Choroid plexus epithelial cell (primary cell): ENCODE results near the gene PPM1H.
A peak's percentile ranks its signal among the peaks of the same experiment; 100 is the strongest.

Experiments
- DNase-seq: peaks from one replicate; pipeline ENCODE4 v3.0.0-alpha.2; 2010; ENCODE audit warnings: low read depth
- H3K4me3 ChIP-seq: 2 replicates; pipeline ENCODE4 v1.5.1; 2011; ENCODE audit warnings: low read depth, mild to moderate bottlenecking, control low read depth, low read length, moderate library complexity
- TF ChIP-seq, protein P1 (sequence below): conservative IDR thresholded peaks from 2 replicates; pipeline ENCODE4 v1.5.1; 2011; ENCODE audit warnings: low read depth, mild to moderate bottlenecking, control low read depth, inconsistent platforms, low read length, moderate library complexity

PPM1H gene

DNA sequence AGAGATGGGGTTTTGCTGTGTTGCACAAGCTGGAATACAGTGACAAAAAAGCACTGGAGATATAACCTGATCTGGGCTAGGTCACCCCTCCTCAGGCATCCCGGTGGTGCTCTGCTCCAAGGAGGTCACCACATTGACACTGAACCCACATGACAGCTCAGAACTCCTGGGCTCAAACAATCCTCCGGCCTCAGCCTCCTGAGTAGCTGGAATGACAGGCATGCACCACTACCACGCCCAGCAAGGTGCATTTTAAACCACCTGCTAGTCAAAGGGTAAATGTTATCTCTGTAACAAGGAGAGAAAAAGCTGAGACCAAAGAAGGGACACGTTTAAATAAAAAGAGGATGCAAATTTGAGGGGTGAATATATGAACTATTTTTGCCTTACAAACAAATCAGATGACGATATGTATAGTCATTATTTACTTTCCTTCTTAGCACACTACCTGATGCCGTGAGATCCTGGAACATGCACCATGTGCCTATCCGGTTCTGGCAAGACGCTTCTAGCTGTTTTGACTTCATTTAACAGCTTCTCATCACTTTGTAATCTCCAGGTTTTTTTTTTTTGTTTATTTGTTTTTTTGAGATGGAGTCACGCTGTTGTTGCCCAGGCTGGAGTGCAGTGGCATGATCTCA lies 135.1 kb downstream of the PPM1H start:
- TF ChIP-seq, protein P1, sequence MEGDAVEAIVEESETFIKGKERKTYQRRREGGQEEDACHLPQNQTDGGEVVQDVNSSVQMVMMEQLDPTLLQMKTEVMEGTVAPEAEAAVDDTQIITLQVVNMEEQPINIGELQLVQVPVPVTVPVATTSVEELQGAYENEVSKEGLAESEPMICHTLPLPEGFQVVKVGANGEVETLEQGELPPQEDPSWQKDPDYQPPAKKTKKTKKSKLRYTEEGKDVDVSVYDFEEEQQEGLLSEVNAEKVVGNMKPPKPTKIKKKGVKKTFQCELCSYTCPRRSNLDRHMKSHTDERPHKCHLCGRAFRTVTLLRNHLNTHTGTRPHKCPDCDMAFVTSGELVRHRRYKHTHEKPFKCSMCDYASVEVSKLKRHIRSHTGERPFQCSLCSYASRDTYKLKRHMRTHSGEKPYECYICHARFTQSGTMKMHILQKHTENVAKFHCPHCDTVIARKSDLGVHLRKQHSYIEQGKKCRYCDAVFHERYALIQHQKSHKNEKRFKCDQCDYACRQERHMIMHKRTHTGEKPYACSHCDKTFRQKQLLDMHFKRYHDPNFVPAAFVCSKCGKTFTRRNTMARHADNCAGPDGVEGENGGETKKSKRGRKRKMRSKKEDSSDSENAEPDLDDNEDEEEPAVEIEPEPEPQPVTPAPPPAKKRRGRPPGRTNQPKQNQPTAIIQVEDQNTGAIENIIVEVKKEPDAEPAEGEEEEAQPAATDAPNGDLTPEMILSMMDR = no peak
- DNase-seq = no peak
- H3K4me3 ChIP-seq = no peak overlapping the region

DNA sequence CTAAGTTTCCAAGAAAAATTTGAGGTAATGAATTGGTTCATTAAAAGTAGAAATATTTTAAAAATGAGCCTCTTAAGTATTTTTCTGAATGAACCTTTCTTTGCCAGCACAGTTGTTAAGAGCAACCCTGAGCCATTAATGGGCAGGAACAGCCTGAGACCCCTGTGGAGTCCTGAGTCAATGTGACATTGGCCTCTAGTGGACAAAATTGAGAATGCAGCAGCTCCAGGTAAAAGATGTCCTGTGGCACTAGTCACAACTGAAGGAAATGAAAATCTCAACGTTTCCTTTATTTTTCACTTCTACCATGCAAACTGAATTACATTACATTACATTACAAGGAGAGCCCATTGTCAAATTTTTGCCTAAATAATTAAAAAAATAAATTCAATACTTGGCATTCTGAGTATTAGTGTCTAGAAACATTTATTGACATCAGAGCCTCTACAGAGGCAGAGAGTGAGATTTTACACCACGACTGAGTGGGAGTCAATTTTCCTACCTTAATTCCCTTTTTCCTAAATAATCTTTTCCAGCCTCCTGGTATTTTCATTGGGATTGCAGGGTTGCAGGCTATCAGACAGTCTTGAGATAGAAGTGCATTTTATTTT lies 135.7 kb downstream of the PPM1H start:
- DNase-seq = peak; percentile 89
- TF ChIP-seq, protein P1 = peak; percentile 98
- H3K4me3 ChIP-seq = no peak overlapping the region

DNA sequence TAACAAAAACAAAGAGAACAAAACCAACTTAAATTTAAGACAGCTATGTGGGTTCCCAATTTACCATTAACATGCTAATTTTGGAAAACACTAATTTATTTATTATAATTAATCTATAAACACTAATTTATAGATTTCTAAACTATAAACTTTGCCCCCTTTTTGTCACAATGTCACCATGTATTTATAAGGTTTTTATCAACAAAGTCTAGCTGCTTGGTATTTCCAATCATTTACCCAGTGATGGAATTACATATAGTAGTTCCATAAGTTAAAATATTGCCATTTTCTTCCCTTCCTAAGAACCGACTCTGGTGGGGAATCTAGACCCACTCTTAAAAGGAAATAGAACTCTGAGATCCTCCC lies 140.7 kb downstream of the PPM1H start:
- TF ChIP-seq, protein P1 = no peak
- no peak for DNase-seq
- H3K4me3 ChIP-seq = no peak overlapping the region

DNA sequence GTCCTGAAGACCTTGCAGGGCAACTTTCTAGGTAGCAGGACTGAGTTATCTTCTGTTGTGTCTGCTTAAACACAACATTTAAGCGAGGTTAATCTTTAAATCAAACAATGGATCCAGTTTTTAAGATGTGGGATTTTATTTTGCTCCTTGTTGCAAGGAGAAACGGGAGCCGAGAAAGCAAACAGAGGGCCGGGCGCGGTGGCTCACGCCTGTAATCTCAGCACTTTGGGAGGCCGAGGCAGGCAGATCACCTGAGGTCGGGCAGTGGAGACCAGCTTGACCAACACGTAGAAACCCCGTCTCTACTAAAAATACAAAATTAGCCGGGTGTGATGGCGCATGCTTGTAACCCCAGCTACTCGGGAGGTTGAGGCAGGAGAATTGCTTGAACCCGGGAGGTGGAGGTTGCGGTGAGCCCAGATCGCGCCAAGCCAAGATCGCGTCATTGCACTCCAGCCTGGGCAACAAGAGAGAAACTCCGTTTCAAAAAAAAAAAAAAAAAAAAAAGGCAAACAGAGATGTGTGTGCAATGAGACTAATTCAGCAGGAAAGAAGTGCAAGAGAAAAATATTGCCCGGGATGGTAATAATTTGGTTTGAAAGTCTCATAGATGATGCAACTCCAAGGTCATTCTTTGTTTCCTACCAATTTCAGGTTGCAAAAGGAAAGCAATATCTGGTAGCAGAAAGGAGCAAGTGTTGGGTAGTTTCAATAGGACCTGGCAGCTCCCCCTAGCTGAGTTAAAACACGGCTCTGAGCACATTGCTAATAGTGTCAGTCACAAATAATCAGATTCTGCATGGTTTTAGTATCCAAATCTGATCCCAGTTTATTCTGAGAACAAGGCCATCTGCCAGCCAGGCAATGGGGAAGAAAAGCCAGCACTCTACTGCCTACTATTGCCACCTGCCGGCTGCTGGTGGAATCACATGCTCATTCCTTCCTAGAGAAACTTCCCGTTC lies 141.4 kb downstream of the PPM1H start:
- H3K4me3 ChIP-seq = no peak overlapping the region
- peak; percentile 91 for DNase-seq
- TF ChIP-seq, protein P1 = peak; percentile 96

DNA sequence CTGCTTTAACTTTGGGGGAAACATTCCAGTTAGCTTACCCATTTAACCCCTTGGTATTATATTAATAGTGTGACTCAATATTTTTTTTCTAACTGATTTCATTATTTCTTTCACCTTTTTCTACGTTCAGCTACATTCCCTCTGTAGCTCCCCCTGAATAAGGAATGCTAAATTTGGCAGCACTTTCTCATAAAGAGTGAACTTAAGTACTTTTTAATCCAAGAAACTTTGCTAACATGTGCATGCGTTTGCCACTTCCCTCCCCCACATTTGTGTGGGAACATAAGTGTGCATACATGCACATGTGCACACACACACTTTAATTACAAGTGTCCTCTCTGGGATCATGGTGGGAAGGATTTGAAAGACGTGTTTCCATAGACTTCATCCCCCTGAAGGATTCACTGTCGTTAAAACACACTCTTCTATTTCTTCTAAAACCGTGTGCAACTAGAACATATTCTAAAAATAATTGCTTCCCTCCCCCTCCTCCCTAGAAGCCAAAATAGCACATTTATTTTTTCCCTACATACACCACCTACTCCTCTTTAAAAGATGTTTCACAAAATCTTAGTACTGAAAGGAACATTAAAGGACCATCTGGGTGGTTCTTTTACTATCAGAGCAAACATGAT lies 142.6 kb downstream of the PPM1H start:
- DNase-seq = no peak
- TF ChIP-seq, protein P1 = no peak
- no peak overlapping the region for H3K4me3 ChIP-seq

DNA sequence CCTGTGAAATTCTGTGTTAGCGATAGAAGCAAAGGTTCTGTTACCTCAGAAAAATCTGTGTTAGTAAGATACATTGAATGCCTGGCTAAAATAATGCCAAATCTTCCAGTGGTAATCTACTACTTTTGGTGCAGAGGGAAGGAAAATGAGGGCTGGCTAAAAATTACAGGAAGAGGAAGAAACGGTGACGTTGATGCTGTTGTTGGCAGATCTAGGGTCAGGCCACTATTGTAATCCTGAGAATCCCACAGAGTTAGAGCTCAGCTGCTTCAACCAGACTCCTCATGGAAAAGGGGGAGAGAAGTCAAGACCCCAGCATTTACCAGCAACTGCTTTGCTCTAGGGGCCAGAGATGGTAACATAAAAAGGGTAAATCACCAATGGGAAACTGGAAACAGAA lies 145.1 kb downstream of the PPM1H start:
- no peak overlapping the region for H3K4me3 ChIP-seq
- TF ChIP-seq, protein P1 = no peak
- no peak for DNase-seq
